HepG2 (cell line): Measurements from ENCODE around the gene OCSTAMP.

ENCODE experiments used
- CBX2 ChIP-seq, 2 experiments: fragments of 200-600 bp in 1 of 2; sonication (generic); formaldehyde crosslinking in 1 of 2; IDR thresholded peaks; 2 replicates each; pipeline versions ENCODE4 v1.7.0 to v1.8.1; 2018 to 2022; ENCODE audit warnings: low read depth in 2 of 2, low read length in 1 of 2, mild to moderate bottlenecking in 1 of 2, missing genetic modification reagents in 1 of 2
- CTCF ChIP-seq: sonication (generic); formaldehyde crosslinking; IDR thresholded peaks from 2 replicates; pipeline ENCODE4 v1.5.0; 2020; ENCODE audit warnings: mild to moderate bottlenecking, missing genetic modification reagents, moderate library complexity
- ETV5 ChIP-seq: IDR thresholded peaks from 2 replicates; pipeline ENCODE4 v1.6.1; 2018; ENCODE audit warnings: missing biosample characterization, missing genetic modification reagents, inconsistent platforms, borderline replicate concordance
- EZH2 ChIP-seq: conservative IDR thresholded peaks from 2 replicates; pipeline ENCODE4 v1.6.1; 2012; ENCODE audit warnings: mild to moderate bottlenecking, low read depth, low read length, moderate library complexity
- NCOA1 ChIP-seq: sonication (generic); formaldehyde crosslinking; IDR thresholded peaks from 2 replicates; pipeline ENCODE4 v1.9.0; 2021; ENCODE audit warnings: missing genetic modification reagents
- POLR2A ChIP-seq, 2 experiments: IDR thresholded peaks; 2 replicates each; pipeline ENCODE4 v1.6.1; 2011; ENCODE audit warnings: low read depth in 2 of 2, low read length in 2 of 2, mild to moderate bottlenecking in 1 of 2, moderate library complexity in 1 of 2; ENCODE audit not compliant: insufficient read depth in 1 of 2
- POLR2AphosphoS5 ChIP-seq: IDR thresholded peaks from 2 replicates; pipeline ENCODE4 v1.6.1; 2012; ENCODE audit warnings: low read depth, low read length
- PREB ChIP-seq: sonication (generic); formaldehyde crosslinking; IDR thresholded peaks from 2 replicates; pipeline ENCODE4 v1.4.0; 2020; ENCODE audit warnings: missing genetic modification reagents
- ZNF292 ChIP-seq: sonication (generic); formaldehyde crosslinking; IDR thresholded peaks from 2 replicates; pipeline ENCODE4 v1.8.1; 2022; ENCODE audit warnings: mild to moderate bottlenecking, low read depth, missing genetic modification reagents, borderline replicate concordance
- TF ChIP-seq, protein P1 (sequence below): sonication (generic); formaldehyde crosslinking; IDR thresholded peaks from 2 replicates; pipeline ENCODE4 v1.4.0; 2020; ENCODE audit warnings: missing genetic modification reagents, mild to moderate bottlenecking, borderline replicate concordance

DNA sequence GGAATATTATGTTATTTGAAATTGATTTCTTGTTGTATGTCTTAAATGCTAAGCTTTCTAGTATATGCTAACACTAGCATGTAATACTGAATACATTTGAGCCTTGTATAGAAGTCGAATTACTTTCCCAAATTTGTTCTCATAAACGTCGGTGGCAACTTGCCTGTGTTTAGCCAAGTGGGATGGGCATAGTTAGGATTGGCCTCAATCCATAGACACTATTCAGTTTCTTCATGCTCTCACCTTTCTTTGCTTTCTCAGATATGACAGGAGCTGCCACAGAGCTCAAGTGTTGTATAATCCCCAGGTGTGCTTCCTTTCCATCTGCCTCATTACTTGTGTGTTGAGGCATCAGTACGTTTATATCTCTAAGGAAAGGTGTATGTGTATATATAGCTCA lies 56.4 kb downstream of the OCSTAMP start:
- TF ChIP-seq ZNF292 (CRISPR knock-in tag) (no peak), CTCF (no peak), NCOA1 (CRISPR knock-in tag) (no peak), CBX2 (IDR thresholded peaks at IDR 0.05; ENCODE audit: low read depth, low read length) (no peak), CBX2 (CRISPR knock-in tag; IDR thresholded peaks at IDR 0.05; ENCODE audit: low read depth) (no peak), EZH2 (no peak), POLR2AphosphoS5 (no peak), POLR2A (IDR thresholded peaks at IDR 0.05; ENCODE audit: insufficient read depth in 1 of 2, low read depth in 2 of 2, low read length in 2 of 2) (no peak), PREB (CRISPR knock-in tag) (no peak), ETV5 (no peak)
- TF ChIP-seq, protein P1, sequence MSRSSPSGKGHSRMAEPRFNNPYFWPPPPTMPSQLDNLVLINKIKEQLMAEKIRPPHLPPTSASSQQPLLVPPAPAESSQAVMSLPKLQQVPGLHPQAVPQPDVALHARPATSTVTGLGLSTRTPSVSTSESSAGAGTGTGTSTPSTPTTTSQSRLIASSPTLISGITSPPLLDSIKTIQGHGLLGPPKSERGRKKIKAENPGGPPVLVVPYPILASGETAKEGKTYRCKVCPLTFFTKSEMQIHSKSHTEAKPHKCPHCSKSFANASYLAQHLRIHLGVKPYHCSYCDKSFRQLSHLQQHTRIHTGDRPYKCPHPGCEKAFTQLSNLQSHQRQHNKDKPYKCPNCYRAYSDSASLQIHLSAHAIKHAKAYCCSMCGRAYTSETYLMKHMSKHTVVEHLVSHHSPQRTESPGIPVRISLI (CRISPR knock-in tag): no peak
